GM12891 (cell line): Measurements from ENCODE around the gene EFTUD2. TPM values are rescaled to one million over a fixed set of nuclear protein-coding genes. Genes with fewer than 3 reads are reported as not detected.
"Not testable (repeated sequence)": the region's sequence is repeated elsewhere in the genome, so short reads cannot be mapped to it uniquely, and the experiment has no call there.

Source experiments
- DNase-seq: peaks from one replicate; pipeline ENCODE4 v3.0.0; 2011; ENCODE audit warnings: low spot score; ENCODE audit not compliant: insufficient read length
- FAIRE-seq: peaks from 2 replicates; lab custom pipeline; 2011; peaks lifted over from hg19 to GRCh38; lab: Jason Lieb, UNC
- PAX5 ChIP-seq: IDR thresholded peaks from 2 replicates; pipeline ENCODE4 v1.6.1; 2011; ENCODE audit warnings: low read length, moderate library complexity, mild to moderate bottlenecking; ENCODE audit not compliant: insufficient read depth, severe bottlenecking
- POLR2A ChIP-seq: IDR thresholded peaks from 2 replicates; pipeline ENCODE4 v1.6.1; 2011; ENCODE audit warnings: low read depth, low read length, control low read depth
- POLR2AphosphoS5 ChIP-seq: IDR thresholded peaks from 2 replicates; pipeline ENCODE4 v1.6.1; 2011; ENCODE audit warnings: low read depth, low read length, control low read depth
- POU2F2 ChIP-seq: IDR thresholded peaks from 2 replicates; pipeline ENCODE4 v1.6.1; 2011; ENCODE audit warnings: low read depth, mild to moderate bottlenecking, control low read depth, low read length, moderate library complexity
- SPI1 ChIP-seq: IDR thresholded peaks from 2 replicates; pipeline ENCODE4 v1.6.1; 2011; ENCODE audit warnings: low read depth, low read length, control low read depth
- TAF1 ChIP-seq: IDR thresholded peaks from 2 replicates; pipeline ENCODE4 v1.6.1; 2011; ENCODE audit warnings: low read depth, low read length, control low read depth
- polyA plus RNA-seq: library from polyadenylated mRNA; unstranded; fragments of >200 nt; gene quantifications from one replicate; pipeline ENCODE4 v1.2.1, GENCODE V29; 2012; ENCODE audit warnings: low read depth, missing spikeins, inconsistent platforms; ENCODE audit not compliant: missing spikeins

EFTUD2 gene
- 61.9 TPM for polyA plus RNA-seq

DNA sequence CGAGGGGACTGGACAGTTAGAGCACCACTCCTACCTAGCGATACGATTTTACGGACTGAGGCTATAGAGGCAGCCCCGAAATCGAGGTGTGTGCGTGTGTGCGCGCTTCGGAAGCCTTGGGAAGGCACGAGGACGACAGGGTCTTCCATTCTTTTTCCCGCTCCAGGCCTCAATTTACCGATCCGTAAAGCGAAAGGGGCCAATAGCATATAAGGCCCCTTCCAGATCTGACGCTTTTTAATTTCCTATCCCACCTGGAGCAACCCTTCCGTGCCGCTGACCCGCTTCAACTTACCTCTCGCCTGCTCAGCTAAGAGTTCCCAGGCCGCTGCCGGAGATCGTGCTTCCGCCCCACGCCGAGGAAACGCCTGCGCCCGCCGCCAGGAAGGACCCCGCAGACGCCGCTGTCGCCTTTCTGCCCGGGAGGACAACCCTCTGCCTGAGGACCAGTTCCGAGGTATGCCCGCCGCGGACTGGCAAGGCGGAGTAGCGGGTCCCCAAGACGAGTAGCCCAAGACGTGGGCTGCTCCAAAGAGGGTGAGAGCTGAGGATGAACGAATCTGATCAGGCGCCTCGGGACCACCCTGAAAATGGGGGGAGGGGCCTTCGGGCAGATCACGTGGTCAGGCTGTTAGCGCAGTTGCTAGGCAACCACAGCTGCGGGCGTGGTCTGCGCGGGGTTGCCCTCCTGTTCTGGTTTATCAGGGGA is at the start of gene EFTUD2:
Gene EFTUD2 (minus strand): TSS at position 372 of the 709 bp plus-strand sequence. CDS start 4,924 bp downstream, outside the sequence.
- FAIRE-seq (peak; percentile 99), DNase-seq (peak; percentile 80)
- TF ChIP-seq SPI1 (0 out of 2 replicates have a peak, but pooled peaks have one; percentile 27), TAF1 (peak; percentile 79), POLR2AphosphoS5 (peak; percentile 86), PAX5 (no peak), POLR2A (peak; percentile 90), POU2F2 (peak; percentile 36; the same call in 1 of the 2 replicates)

GRCh38 chr17:44948315-44948795 is 49.1 kb upstream of the EFTUD2 start:
- TF ChIP-seq POU2F2 = no peak
- no peak for TF ChIP-seq SPI1
- TF ChIP-seq POLR2AphosphoS5 = no peak
- TF ChIP-seq POLR2A = no peak
- no peak for FAIRE-seq
- no peak for DNase-seq

DNA sequence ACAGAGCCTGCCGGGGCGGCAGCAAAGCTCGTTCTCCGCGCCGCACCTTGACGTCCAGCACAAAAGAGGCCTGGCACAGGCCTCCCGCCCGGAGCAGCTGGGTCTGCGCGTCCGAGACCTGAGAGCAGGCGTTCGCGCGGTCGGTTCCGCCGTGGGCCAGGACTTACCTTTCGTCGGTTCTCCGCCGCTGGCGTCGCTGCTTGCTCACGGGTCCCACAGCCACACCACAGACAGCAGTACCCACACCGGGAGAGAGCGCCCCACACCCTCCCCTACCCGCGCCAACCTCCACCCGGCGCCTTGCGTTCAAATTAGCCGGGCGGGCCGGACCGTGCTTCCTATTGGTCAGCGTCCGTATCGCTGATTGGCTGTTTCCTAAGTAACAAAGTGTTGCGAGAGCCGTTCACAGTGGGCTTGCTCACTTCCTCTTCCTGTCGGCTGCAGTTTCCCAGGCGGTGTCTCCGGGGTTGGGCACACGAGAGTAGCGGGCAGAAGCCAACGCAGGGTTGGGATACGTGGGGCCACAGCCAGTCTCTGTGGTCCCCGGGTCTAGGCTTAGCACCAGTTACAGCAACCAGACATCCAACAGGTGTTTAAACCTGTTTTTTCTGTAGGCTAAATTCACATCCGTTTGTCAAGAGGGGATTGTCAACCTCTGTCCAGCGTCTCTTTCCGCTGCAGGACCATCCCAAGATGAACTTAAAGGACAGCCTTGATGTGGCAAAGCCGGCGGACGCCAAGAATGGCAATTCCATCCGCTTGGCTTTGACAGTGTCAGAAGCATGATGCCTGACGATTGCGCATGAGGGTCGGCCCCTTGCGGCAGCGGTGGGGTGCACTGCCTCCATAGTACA is 48.4 kb upstream of the EFTUD2 start, which contains the start of gene KIF18B:
Gene KIF18B (minus strand): TSS at position 313 of the 854 bp plus-strand sequence. CDS start 11,429 bp downstream, outside the sequence.
- DNase-seq = peak; percentile 95
- FAIRE-seq = peak; percentile 93
- TF ChIP-seq PAX5 = no peak
- peak; percentile 84 for TF ChIP-seq TAF1
- peak; percentile 92 for TF ChIP-seq POLR2AphosphoS5
- TF ChIP-seq POU2F2 = peak; percentile 58; the same call in 1 of the 2 replicates
- TF ChIP-seq SPI1 = peak; percentile 94
- TF ChIP-seq POLR2A = peak; percentile 92

GRCh38 chr17:44945652-44946051 is 46.4 kb upstream of the EFTUD2 start:
- DNase-seq, FAIRE-seq: not testable (repeated sequence)

DNA sequence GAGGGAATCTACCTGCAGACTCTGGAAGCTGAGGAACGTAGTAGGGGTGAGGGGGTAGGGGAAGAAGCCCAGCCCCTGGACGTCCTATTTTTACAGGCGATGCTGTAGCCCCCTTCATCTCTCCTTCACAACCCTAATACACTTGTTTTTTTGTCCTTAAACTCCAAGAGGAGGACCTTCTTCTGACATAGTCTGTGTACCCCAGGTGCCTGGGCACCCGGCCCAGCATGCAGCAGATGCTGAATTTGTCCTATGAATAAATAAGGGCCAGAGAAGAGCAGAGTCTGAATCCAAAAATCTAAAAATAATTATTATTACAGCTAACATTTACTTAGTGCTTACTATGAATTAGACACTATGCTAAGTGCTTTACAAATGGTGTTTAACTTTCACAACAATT is 43.2 kb upstream of the EFTUD2 start:
- DNase-seq (no peak), FAIRE-seq (no peak)
- no peak for TF ChIP-seq POLR2A

GRCh38 chr17:44941712-44942331 is 42.6 kb upstream of the EFTUD2 start:
- no peak for TF ChIP-seq POU2F2
- TF ChIP-seq TAF1 = no peak
- no peak for TF ChIP-seq SPI1
- no peak for TF ChIP-seq PAX5
- TF ChIP-seq POLR2AphosphoS5 = no peak
- no peak for TF ChIP-seq POLR2A
- DNase-seq (no peak), FAIRE-seq (no peak)

DNA sequence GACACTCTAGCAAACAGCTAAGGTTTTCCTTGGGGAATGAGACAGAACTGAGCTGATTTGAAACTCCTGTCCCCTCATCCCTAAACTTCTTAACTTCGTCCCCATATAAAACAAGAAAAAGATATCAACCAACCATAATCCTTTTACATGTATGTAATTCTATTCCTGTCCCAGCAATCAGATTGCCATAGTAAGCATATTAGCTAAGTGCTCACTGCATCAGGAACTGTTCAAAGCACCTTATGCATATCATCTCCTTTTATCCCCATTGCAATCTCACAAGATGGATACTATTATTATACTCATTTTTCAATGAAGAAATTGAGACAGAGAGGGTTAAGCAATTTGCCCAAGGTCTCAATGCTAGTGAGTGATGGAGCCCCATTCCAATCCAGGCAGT is 41.5 kb upstream of the EFTUD2 start:
- FAIRE-seq (no peak), DNase-seq (no peak)
- TF ChIP-seq SPI1 (no peak), PAX5 (no peak), TAF1 (no peak), POLR2AphosphoS5 (no peak), POU2F2 (no peak), POLR2A (no peak)

DNA sequence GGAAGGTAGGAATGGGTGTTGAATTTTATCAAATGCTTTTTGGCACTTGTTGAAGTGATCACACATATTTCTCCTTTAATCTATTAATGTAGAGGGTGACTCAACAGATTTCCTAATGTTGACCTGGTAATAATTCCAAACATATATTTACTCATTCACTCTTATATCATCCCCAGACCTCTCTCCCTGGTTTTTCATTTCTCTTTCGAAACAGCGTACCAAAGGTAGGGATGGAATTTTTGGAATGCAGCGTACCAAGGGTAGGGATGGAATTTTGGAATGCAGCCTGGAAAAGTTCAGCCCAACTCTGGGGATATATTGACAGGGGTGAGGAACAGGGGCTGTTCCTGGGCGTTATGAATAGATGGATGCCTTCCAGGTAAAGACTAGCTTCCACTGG is 41.1 kb upstream of the EFTUD2 start:
- no peak for TF ChIP-seq TAF1
- TF ChIP-seq POLR2A = no peak
- TF ChIP-seq POU2F2 = no peak
- TF ChIP-seq PAX5 = no peak
- no peak for DNase-seq
- FAIRE-seq = no peak

DNA sequence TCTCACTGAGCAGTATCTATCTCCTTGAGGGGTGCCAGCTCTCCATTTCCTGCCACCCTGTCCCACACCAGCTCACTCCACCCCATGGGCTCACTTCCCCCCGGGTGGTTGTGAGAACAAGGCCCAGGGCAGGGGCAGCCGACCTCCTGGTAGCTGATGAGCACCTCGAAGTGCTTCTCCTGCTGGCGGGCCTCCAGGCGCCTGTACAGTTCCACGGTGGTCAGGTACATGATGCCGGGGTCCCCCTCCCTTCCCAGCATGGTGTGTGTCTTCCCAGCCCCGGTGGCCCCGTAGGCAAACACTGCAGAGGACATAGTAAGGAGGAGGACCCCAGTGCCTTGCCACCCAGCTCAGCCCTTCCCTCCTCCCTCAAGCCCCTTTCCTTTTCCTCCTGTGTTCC is 35.9 kb upstream of the EFTUD2 start:
- no peak for DNase-seq
- FAIRE-seq = no peak

GRCh38 chr17:44934745-44935105 is 35.5 kb upstream of the EFTUD2 start:
- DNase-seq (no peak), FAIRE-seq (no peak)
- TF ChIP-seq POLR2AphosphoS5 (no peak), POLR2A (no peak), SPI1 (no peak), TAF1 (no peak), PAX5 (no peak), POU2F2 (no peak)

More for the DNA sequence above, 35.9 kb upstream of the EFTUD2 start:
- TF ChIP-seq TAF1 (no peak), POU2F2 (no peak), SPI1 (no peak), POLR2AphosphoS5 (no peak), POLR2A (no peak), PAX5 (no peak)
